Cardiac septum (tissue), 1 donor: Measurements from ENCODE around the gene CCDC97. TPM values are rescaled to one million over a fixed set of nuclear protein-coding genes. Genes with fewer than 3 reads are reported as not detected.
"Not testable (repeated sequence)": the region's sequence is repeated elsewhere in the genome, so short reads cannot be mapped to it uniquely, and the experiment has no call there.

Experiments used
- DNase-seq: peaks from one replicate; pipeline ENCODE4 v3.0.0-alpha.2; 2020; ENCODE audit warnings: low spot score
- intact Hi-C: fragments of 100-400 bp; cut with DNase I; formaldehyde crosslinking; loops from one replicate; pipeline ENCODE4 v1.14.0; 2022
- total RNA-seq: library from RNA; stranded (reverse); fragmentation: NEBNext Ultra II Directional; extraction: Animal tissue kit (Norgen Biotek cat#: 25700); gene quantifications from one replicate; pipeline ENCODE4 v1.2.1, GENCODE V29; 2021
- donor health status: DM: no; HTN: no; CAD: no.

CCDC97 gene
- total RNA-seq, 1 donor from 2014 or later: 17.0 TPM

DNA sequence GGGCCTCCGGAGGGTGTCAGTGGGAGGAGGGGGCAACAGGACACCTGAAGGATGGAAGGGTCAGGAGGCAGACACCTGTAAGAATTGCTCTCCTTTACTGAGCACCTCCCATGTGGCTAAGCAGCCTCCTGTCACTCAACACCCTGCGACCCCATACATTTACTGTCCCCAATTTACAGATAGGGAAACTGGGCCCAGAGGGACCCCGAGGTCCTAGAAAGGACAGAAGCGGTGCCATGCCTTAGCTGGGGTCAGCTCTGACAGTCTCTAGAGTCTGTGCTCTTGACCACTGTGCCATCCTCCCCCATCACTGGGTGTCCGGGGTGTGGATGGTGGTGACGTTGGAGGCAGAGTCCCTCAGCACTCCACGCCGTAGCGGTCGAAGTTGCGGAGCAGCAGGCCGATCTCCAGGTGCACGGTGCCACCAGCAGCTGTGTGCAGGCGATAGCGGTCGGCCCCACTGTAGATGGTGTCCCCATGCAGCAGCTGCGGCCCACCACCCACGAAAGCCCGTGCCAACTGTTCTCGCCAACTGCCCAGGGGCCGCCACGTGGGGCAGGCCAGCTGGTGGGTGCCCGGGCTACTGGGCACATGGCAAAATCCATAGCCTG is 44.5 kb downstream of the CCDC97 start:
- no peak for DNase-seq
- intact Hi-C loops: loop anchor here (5.0 kb wide), 1 partner anchor 42 kb away; the partner anchor contains the start of gene CCDC97

- intact Hi-C loops: no loop called here
- DNase-seq: no peak
These were observed 45.1 kb downstream of the CCDC97 start for GRCh38 chr19:41355035-41355434.

GRCh38 chr19:41355802-41356201 is 45.8 kb downstream of the CCDC97 start:
- intact Hi-C loops: no loop called here
- no peak for DNase-seq

DNA sequence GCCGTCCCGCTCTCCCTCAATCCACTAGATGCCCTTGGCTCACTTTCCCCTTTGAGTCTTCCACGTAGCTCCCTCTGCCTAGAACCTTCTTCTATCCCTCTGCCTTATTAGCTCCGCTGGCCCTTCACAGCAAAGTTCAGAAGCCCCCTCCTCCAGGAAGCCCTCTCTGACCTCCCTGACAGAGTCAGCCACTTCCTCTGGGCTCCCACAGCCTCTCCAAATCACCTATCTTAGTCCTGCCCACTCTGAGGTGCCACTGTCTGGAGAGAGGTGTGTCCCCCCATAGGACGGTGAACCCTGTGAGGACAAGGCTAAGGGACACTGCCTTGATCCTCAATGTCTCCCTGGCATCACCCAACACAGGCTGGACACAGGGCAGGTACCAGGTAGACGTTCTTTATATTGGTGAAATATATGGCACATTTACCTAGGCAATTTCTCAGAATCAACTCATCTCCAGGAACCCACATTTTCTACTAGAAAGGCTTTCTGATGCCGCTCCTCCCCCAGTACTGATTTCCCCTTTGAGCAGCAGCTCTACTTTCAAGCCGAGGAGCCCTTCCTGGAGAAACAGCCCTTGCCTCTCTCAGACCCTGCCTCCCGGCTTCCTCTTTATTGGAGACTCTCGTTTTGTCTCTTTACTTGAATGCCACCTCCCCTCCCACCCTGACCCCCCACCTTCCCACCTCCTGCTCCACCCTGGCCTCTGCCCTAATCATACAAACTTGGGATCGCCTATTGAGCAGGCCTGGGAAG is 47.2 kb downstream of the CCDC97 start:
- intact Hi-C loops: no loop called here
- no peak for DNase-seq

- no peak for DNase-seq
These were observed 47.8 kb downstream of the CCDC97 start for GRCh38 chr19:41357746-41358145.

GRCh38 chr19:41359741-41360140 is 49.8 kb downstream of the CCDC97 start:
- intact Hi-C loops: loop anchor here (5.0 kb wide), 1 partner anchor 38 kb away; the partner anchor contains the start of genes BCKDHA and EXOSC5
- DNase-seq: no peak

More at GRCh38 chr19:41357746-41358145, 47.8 kb downstream of the CCDC97 start:
- intact Hi-C loops: no loop called here

DNA sequence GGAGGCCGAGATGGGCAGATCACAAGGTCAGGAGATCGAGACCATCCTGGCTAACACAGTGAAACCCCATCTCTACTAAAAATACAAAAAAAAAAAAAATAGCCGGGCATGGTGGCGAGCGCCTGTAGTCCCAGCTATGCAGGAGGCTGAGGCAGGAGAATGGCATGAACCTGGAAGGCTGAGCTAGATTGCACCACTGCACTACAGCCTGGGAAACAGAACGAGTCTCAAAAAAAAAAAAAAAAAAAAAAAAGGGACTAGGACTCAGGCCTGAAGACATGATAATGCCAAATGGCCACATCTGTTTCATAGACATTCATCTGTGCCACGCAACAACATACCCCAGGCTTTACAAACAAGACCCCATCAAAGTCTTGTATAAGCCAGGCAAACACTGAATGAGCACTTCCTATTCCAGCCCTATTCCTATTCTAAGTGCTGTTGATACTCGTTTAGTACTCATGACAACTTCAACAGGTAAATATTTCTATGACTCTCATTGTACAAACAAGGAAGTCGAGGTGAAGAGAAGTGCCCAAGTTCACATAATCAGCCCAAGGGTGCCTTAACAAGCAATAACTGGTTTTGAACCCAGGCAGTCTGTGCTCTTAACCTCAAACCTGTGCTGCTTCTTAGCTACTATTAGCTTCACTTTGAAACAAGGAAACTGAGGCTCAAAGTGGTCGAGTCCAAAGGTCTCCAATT is 52.3 kb downstream of the CCDC97 start:
- intact Hi-C loops: loop anchor here (5.0 kb wide), 1 partner anchor 35 kb away; the partner anchor contains the start of genes BCKDHA and EXOSC5
- no peak for DNase-seq

DNA sequence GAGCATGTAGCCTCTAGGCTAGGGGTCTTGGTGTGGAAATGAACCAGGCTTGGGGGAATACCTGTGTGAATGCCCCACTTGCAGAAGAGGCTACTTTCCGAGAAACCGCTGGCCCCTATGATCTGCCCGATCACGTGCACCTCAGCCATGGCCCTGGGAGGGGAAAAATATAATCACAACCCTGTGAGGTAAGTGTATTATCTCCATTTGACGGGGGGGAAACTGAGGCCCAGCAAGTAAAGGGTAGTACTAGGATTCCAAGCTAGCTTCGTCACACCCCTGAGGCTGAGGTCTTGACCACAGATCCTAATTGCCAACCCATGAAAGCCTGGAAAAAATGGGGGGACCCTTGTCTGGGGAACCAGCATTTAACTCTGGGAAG is 53.4 kb downstream of the CCDC97 start:
- intact Hi-C loops: loop anchor here (5.0 kb wide), 1 partner anchor 34 kb away; the partner anchor contains the start of genes BCKDHA and EXOSC5
- DNase-seq: no peak

GRCh38 chr19:41363753-41364523 is 54.0 kb downstream of the CCDC97 start, which contains the start of gene B9D2:
Gene B9D2, minus strand, starts transcription at chr19:41364149. Its CDS starts 630 bp downstream, at chr19:41363519.
- intact Hi-C loops: loop anchor here (5.0 kb wide), 1 partner anchor 33 kb away; the partner anchor contains the start of genes BCKDHA and EXOSC5
- peak; percentile 98 for DNase-seq

DNA sequence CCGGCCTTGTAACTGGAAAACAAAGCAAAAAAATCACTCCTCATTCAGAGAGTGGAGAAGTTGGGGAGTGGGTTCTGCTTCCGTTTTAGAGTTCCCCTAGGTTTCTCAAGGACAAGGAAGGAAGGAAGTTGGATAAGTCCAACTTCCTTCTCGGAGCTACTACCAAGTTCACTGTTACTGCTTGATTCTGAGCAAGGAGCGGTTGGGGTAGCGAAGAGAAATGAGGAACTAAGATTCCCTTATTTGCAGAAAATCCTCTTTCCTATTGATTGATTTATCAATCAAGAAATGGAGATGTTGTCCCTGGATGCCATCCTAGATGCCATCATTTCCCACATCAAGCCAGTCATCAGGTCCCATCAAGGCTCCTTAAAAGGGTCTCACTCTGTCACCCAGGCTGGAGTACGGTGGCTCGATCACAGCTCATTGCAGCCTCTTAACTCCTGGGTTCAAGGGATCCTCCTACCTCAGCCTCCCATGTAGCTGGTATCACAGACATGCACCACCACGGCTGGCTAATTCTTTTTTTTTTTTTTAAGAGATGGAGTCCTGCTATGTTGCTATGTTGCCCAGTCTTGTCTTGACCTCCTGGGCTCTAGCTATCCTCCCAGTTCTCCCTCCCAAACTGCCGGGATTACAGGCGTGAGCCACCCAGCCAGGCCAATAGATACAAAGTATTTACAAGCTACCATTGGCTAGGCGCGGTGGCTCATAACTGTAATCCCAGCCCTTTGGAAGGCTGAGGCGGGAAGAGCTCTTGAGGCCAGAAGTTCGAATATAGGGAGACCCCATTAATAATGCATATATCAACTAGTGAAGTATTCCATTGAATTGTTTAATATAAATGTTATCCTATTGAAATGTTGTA is 54.8 kb downstream of the CCDC97 start:
- intact Hi-C loops: loop anchor here (5.0 kb wide), 1 partner anchor 33 kb away; the partner anchor contains the start of genes BCKDHA and EXOSC5
- no peak for DNase-seq

- no peak for DNase-seq
- intact Hi-C loops: no loop called here
These were observed 56.1 kb downstream of the CCDC97 start for GRCh38 chr19:41366089-41366488.

DNA sequence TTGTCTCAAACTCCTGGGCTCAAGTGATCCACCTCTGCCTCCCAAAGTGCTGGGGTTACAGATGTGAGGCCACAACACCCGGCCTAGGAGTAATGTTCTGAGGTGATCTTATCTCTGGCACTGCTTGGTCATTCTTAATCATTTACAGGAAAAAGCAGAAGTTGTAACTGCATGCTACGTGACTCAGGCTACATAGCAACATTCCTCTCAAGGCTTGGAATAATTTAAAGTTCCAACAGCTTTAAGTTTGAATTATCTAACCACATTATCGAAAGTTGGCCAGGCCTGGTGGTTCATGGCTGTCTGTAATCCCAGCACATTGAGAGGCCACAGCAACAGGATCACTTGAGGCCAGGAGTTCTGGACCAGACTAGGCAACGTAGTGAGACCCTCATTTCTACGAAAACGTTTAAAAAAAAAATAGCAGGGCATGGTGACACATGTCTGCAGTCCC is 57.9 kb downstream of the CCDC97 start:
- intact Hi-C loops: no loop called here
- no peak for DNase-seq

DNA sequence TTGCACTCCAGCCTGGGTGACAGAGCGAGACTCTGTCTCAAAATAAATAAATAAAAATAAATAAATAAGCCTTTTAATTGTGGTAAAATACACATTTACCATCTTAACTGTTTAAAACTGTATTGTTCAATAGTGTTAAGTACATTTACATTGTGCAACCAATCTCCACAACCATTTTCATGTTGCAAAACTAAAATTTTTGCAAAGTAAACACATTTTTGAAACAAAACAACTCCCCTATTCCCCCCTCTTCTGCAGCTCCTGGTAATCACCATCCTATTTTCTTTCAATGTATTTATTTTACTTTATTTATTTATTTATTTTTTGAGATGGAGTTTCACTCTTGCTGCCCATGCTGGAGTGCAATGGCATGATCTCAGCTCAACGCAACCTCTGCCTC is 59.8 kb downstream of the CCDC97 start:
- intact Hi-C loops: no loop called here
- no peak for DNase-seq

- intact Hi-C loops, DNase-seq: not testable (repeated sequence)
These were observed 61.1 kb downstream of the CCDC97 start for GRCh38 chr19:41371119-41371518.

DNA sequence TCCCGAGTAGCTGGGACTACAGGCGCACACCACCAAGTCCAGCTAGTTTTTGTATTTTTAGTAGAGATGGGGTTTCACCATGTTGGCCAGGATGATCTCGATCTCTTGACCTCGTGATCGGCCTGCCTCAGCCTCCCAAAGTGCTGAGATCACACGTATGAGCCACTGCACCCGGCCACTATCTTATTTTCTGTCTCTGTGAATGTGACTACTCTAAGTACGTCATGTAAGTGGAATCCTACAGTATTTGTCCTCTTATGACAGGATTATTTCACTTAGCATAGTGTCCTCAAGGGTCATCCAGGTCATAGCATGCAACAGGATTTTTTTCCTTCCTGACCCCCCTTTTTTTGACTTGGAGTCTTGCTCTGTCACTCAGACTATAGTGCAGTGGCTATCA is 61.6 kb downstream of the CCDC97 start:
- no peak for DNase-seq
- intact Hi-C loops: no loop called here

DNA sequence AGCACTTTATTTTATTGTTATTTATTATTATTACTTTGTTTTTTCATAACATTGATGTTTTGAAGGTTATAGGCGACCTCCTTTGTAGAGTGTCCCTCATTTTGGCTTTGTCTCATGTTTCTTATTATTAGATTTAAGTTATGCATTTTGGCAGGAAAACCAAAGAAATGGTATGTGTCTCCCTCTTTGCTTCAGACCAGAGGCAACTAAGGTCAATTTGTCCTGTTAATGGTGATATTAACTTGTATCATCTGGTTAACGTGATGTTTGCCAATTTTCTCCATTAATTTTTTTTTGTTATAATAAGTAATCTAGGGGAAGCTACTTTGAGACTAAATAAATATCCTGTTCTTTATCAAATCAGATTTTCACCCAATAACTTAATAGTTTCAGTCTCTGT is 62.5 kb downstream of the CCDC97 start:
- DNase-seq: no peak
- intact Hi-C loops: no loop called here

DNA sequence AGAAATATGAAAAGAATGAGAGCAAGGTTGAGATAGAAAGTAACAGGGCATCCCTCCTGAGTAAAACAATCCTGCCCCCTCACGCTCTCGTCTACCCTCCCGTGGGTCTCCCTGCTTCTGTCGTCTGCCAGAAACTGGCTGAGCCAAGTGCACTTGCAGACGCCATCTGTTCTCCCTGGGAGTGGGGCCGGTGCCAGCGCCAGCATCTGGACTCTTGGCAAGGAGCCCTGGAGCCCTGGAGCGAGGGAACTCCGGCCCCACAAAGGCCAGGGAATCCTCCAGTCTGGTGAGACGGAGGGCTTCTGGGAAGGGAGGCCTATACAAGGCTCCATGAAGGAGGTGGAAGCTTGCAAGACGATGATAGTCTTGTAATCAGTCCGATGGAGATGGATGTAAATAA is 64.0 kb downstream of the CCDC97 start:
- intact Hi-C loops: no loop called here
- no peak for DNase-seq
